GM12878 (cell line): ENCODE measurements around the gene S100A14. TPM values are rescaled to one million over a fixed set of nuclear protein-coding genes. Genes with fewer than 3 reads are reported as not detected.

Source experiments
- ATAC-seq: fragments of 200-7000 bp; cut with Tn5 transposase; 3 replicates; pipeline ENCODE4 v1.9.1; 2020; ENCODE audit warnings: mild to moderate bottlenecking, moderate library complexity
- BruUV-seq: library from RNA; stranded (reverse); fragments of 400-500 nt; replicated peaks from 2 replicates; lab custom pipeline; 2021; lab: Mats Ljungman, UMichigan
- CTCF ChIA-PET: fragments of 300-600 bp; sonication (Branson Sonifier 250); formaldehyde crosslinking; extraction: SDS; loops from one replicate; lab custom pipeline; 2021; ENCODE audit warnings: inconsistent platforms; lab: Yijun Ruan, JAX
- POLR2A ChIA-PET: fragments of 350-600 bp; formaldehyde crosslinking; extraction: SDS; loops from one replicate; lab custom pipeline; 2021; ENCODE audit warnings: inconsistent platforms; lab: Charles Lee
- RAD21 ChIA-PET: fragments of 300-600 bp; sonication (Branson Sonifier 250); formaldehyde crosslinking; loops from one replicate; lab custom pipeline; 2023; ENCODE audit warnings: antibody characterized with exemption; ENCODE audit not compliant: unreplicated experiment; lab: Charles Lee
- SMC1A ChIA-PET: fragments of 300-600 bp; sonication (Branson Sonifier 250); formaldehyde crosslinking; loops from one replicate; lab custom pipeline; 2023; ENCODE audit not compliant: unreplicated experiment, uncharacterized antibody; lab: Charles Lee
- DNase-seq: peaks from one replicate; pipeline ENCODE4 v3.0.0-alpha.2; 2011; ENCODE audit warnings: low read depth, low spot score
- FAIRE-seq: peaks from 3 replicates; lab custom pipeline; 2011; peaks lifted over from hg19 to GRCh38; lab: Jason Lieb, UNC
- H2AFZ ChIP-seq: 2 replicates; pipeline ENCODE4 v1.6.0; 2011; ENCODE audit warnings: low read depth, low read length, control low read depth; ENCODE audit not compliant: control insufficient read depth
- H3K27ac ChIP-seq: 2 replicates; pipeline ENCODE4 v1.5.1; 2011; ENCODE audit warnings: control low read depth; ENCODE audit not compliant: control insufficient read depth, insufficient read depth
- H3K27me3 ChIP-seq, 2 experiments: replicated peaks in 1 of 2; 2 replicates each; pipeline versions ENCODE4 v1.6.0 to v1.6.1; 2011; ENCODE audit warnings: low read length in 1 of 2; ENCODE audit not compliant: control insufficient read depth in 2 of 2, insufficient read depth in 2 of 2
- H3K36me3 ChIP-seq, 2 experiments: 2 replicates each; pipeline ENCODE4 v1.5.1; 2011; ENCODE audit warnings: low read length in 1 of 2; ENCODE audit not compliant: control insufficient read depth in 2 of 2, insufficient read depth in 2 of 2
- H3K4me1 ChIP-seq: 2 replicates; pipeline ENCODE4 v1.6.1; 2011; ENCODE audit warnings: mild to moderate bottlenecking, low read length, moderate library complexity, mixed read lengths; ENCODE audit not compliant: control insufficient read depth, insufficient read depth
- H3K4me2 ChIP-seq: 2 replicates; pipeline ENCODE4 v1.6.0; 2011; ENCODE audit warnings: control low read depth; ENCODE audit not compliant: control insufficient read depth, insufficient read depth
- H3K4me3 ChIP-seq: fragments of 200-600 bp; sonication (generic); 2 replicates; pipeline ENCODE4 v1.5.1; 2016
- H3K79me2 ChIP-seq: 2 replicates; pipeline ENCODE4 v1.6.0; 2011; ENCODE audit warnings: low read length; ENCODE audit not compliant: control insufficient read depth, insufficient read depth
- H3K9ac ChIP-seq: 2 replicates; pipeline ENCODE4 v1.8.0; 2011; ENCODE audit warnings: low read length, control low read depth, mixed read lengths; ENCODE audit not compliant: control insufficient read depth, insufficient read depth
- H3K9me3 ChIP-seq: replicated peaks from 3 replicates; pipeline ENCODE4 v1.5.1; 2011; ENCODE audit warnings: mild to moderate bottlenecking, low read length; ENCODE audit not compliant: control insufficient read depth, insufficient read depth
- H4K20me1 ChIP-seq: 2 replicates; pipeline ENCODE4 v1.6.0; 2011; ENCODE audit not compliant: control insufficient read depth, insufficient read depth
- ASH2L ChIP-seq: fragments of 300-600, 200-600 bp; sonication (generic); IDR thresholded peaks from 2 replicates; pipeline ENCODE4 v1.6.1; 2017; ENCODE audit warnings: low read depth, mild to moderate bottlenecking, borderline replicate concordance
- BACH1 ChIP-seq: fragments of 450-650 bp; IDR thresholded peaks from 2 replicates; pipeline ENCODE4 v1.6.1; 2017; ENCODE audit warnings: mild to moderate bottlenecking, borderline replicate concordance
- CEBPB ChIP-seq, 2 experiments: fragments of 150-350 bp in 1 of 2; IDR thresholded peaks; 2 replicates each; pipeline ENCODE4 v1.6.1; 2012 to 2014; ENCODE audit warnings: low read depth in 2 of 2, low read length in 2 of 2, borderline replicate concordance in 1 of 2, inconsistent platforms in 1 of 2
- IKZF1 ChIP-seq: fragments of 450-650 bp; conservative IDR thresholded peaks from 2 replicates; pipeline ENCODE4 v1.6.1; 2017; ENCODE audit warnings: antibody characterized with exemption, mild to moderate bottlenecking
- RB1 ChIP-seq: fragments of 450-650 bp; formaldehyde crosslinking; IDR thresholded peaks from 2 replicates; pipeline ENCODE4 v1.6.1; 2017; ENCODE audit warnings: mild to moderate bottlenecking, borderline replicate concordance
- SRF ChIP-seq, 2 experiments: IDR thresholded peaks; 2 replicates each; pipeline ENCODE4 v1.6.1; 2011; ENCODE audit warnings: low read depth in 2 of 2, low read length in 2 of 2, mild to moderate bottlenecking in 1 of 2, moderate library complexity in 1 of 2
- STAT1 ChIP-seq: fragments of 450-650 bp; conservative IDR thresholded peaks from 2 replicates; pipeline ENCODE4 v1.6.1; 2014; ENCODE audit warnings: antibody characterized with exemption, mild to moderate bottlenecking
- TBL1XR1 ChIP-seq: IDR thresholded peaks from 2 replicates; pipeline ENCODE4 v1.6.1; 2012; ENCODE audit warnings: low read depth, low read length, improper control_type of control experiment
- USF1 ChIP-seq: IDR thresholded peaks from 2 replicates; pipeline ENCODE4 v1.6.1; 2011; ENCODE audit warnings: borderline replicate concordance, low read depth, mild to moderate bottlenecking, moderate library complexity, mixed read lengths, low read length; ENCODE audit not compliant: insufficient read depth; ENCODE audit errors: extremely low read length
- ZBTB4 ChIP-seq: fragments of 450-650 bp; formaldehyde crosslinking; IDR thresholded peaks from 2 replicates; pipeline ENCODE4 v1.4.0; 2022; ENCODE audit warnings: mild to moderate bottlenecking, moderate library complexity
- ZNF592 ChIP-seq: fragments of 450-650 bp; IDR thresholded peaks from 2 replicates; pipeline ENCODE4 v1.6.1; 2017; ENCODE audit warnings: mild to moderate bottlenecking, moderate library complexity
- ZNF622 ChIP-seq: fragments of 450-650 bp; IDR thresholded peaks from 2 replicates; pipeline ENCODE4 v1.6.1; 2017; ENCODE audit warnings: mild to moderate bottlenecking, inconsistent platforms
- ZSCAN29 ChIP-seq: fragments of 450-650 bp; IDR thresholded peaks from 2 replicates; pipeline ENCODE4 v1.6.1; 2017; ENCODE audit warnings: mild to moderate bottlenecking, moderate library complexity
- WGBS: methylation state at CpG from one replicate; pipeline ENCODE4 v1.1.6; 2016; ENCODE audit warnings: low lambda C conversion rate; ENCODE audit not compliant: insufficient replicate concordance, insufficient coverage; ENCODE audit errors: missing lambda C conversion rate; 5-methylcytosine and 5-hydroxymethylcytosine counted together
- in situ Hi-C: fragments of 300-500 bp; cut with MboI; formaldehyde crosslinking; loops from 9 replicates; pipeline ENCODE4 v1.14.3; 2018; ENCODE audit warnings: mixed read lengths
- intact Hi-C: fragments of 100-400 bp; cut with micrococcal nuclease; formaldehyde crosslinking; loops from one replicate; pipeline ENCODE4 v1.14.2; 2022; ENCODE audit not compliant: unreplicated experiment
- polyA plus RNA-seq, 11 experiments: library from polyadenylated mRNA; depleted of rRNA in 4 of 11; unstranded in 6 of 11; stranded (reverse) in 5 of 11; fragments of >200 nt; fragmentation: Nextera tagmentation in 4 of 11; fragmentation: Illumina TruSeq in 1 of 11; extraction: Ambion mirVana in 4 of 11; extraction: Trizol in 1 of 11; gene quantifications; 1 replicate in 1 of 11; 2 replicates in 10 of 11; pipeline versions ENCODE4 v1.2.1 to v1.2.3, GENCODE V29; 2011 to 2016; ENCODE audit warnings: inconsistent platforms in 2 of 11, missing spikeins in 2 of 11, low read depth in 1 of 11
- total RNA-seq, 4 experiments: library from RNA; depleted of rRNA in 3 of 4; stranded (reverse); fragments of >200 nt in 3 of 4; fragmentation: Illumina TruSeq in 1 of 4; extraction: Trizol in 1 of 4; gene quantifications; 2 replicates each; pipeline versions ENCODE4 v1.2.1 to v1.2.3, GENCODE V29; 2013 to 2021

Gene S100A14
- total and polyA plus RNA-seq, 10 of the 15 experiments (the other 5 are each of a cell fraction or from before 2014, with no cell fraction given) = 0.20 to 0.77 (median 0.45) TPM; not detected in 4

GRCh38 chr1:153571706-153572105 lies 44.4 kb downstream of the S100A14 start (continued):
- TF ChIP-seq SRF (IDR thresholded peaks at IDR 0.05; ENCODE audit: low read depth in 2 of 2, low read length in 2 of 2) = no peak
- no peak for TF ChIP-seq ZNF592
- no peak for TF ChIP-seq USF1
- TF ChIP-seq, all 136 proteins: peak for 0

GRCh38 chr1:153570874-153571273 lies 45.3 kb downstream of the S100A14 start:
- no peak for DNase-seq
- 97% methylated on average over 5 of the region's 5 CpGs for WGBS
- Histone ChIP-seq H3K9ac (no peak overlapping the region), H3K36me3 (no peaks in the 10 kb centered on the region), H3K4me3 (no peak overlapping the region), H2AFZ (no peak overlapping the region), H4K20me1 (no peaks in the 10 kb centered on the region), H3K4me2 (no peak overlapping the region), H3K79me2 (no peaks in the 10 kb centered on the region), H3K27ac (no peak overlapping the region), H3K27me3 (no peaks in the 10 kb centered on the region), H3K9me3 (no peaks in the 10 kb centered on the region), H3K4me1 (peaks cover 17% of the 10 kb centered on the region)
- CTCF ChIA-PET = interaction anchor here (0.8 to 7.5 kb wide), 15 partner anchors 9 to 176 kb away, joined by 3 to 216 read pairs (median 12); partner anchors contain the start of genes CHTOP, ILF2, S100A14 and S100A5
- POLR2A ChIA-PET = interaction anchor here (0.6 to 0.7 kb wide), 3 partner anchors 392 to 415 kb away, joined by 3 to 5 read pairs (median 5); partner anchors contain the start of gene SLC39A1
- FAIRE-seq = no peak
- SMC1A ChIA-PET = interaction anchor here (0.6 to 4.0 kb wide), 8 partner anchors 10 to 114 kb away, joined by 3 to 72 read pairs (median 7); partner anchors contain the start of genes CHTOP, S100A1, S100A13 and S100A6
- in situ Hi-C loops (no loop called here), intact Hi-C loops (loop anchor here (5.0 kb wide), 1 partner anchor 101 kb away; the partner anchor contains the start of gene ILF2)
- BruUV-seq = no TSS peak
- no peak for ATAC-seq
- RAD21 ChIA-PET = interaction anchor here (0.6 to 5.2 kb wide), 7 partner anchors 14 to 587 kb away, joined by 3 to 74 read pairs (median 8); partner anchors contain the start of genes S100A14 and S100A6
- TF ChIP-seq CEBPB (IDR thresholded peaks at IDR 0.05; ENCODE audit: borderline replicate concordance in 1 of 2, low read depth in 2 of 2, low read length in 2 of 2) = no peak
- no peak for TF ChIP-seq ZBTB4
- TF ChIP-seq BACH1 = no peak
- no peak for TF ChIP-seq TBL1XR1
- TF ChIP-seq ZSCAN29 = no peak
- no peak for TF ChIP-seq IKZF1
- TF ChIP-seq ZNF622 = no peak
- TF ChIP-seq STAT1 = no peak
- no peak for TF ChIP-seq ASH2L
- TF ChIP-seq RB1 = no peak
